Neural cell (in vitro differentiated cells): ENCODE measurements around the gene VPS41. TPM values are rescaled to one million over a fixed set of nuclear protein-coding genes. Genes with fewer than 3 reads are reported as not detected.

Experiments
- H2AFZ ChIP-seq: fragments of 200-600, 300-800 bp; sonication (generic), shearing (Covaris generic); 2 replicates; pipeline ENCODE4 v1.6.0; 2014; ENCODE audit warnings: low read depth, mild to moderate bottlenecking, antibody characterized with exemption, low read length, moderate library complexity
- H3F3A ChIP-seq: fragments of 200-600 bp; shearing (Covaris generic); 2 replicates; pipeline ENCODE4 v1.6.1; 2016; ENCODE audit warnings: mild to moderate bottlenecking, moderate library complexity, mixed read lengths, antibody characterized with exemption, low read length; ENCODE audit not compliant: insufficient read depth, poor library complexity, severe bottlenecking
- H3K27ac ChIP-seq: fragments of 200-600, 300-800 bp; sonication (generic), shearing (Covaris generic); 2 replicates; pipeline ENCODE4 v1.5.1; 2014; ENCODE audit warnings: mild to moderate bottlenecking, low read length, moderate library complexity
- H3K27me3 ChIP-seq: fragments of 300-800, 200-600 bp; sonication (generic), shearing (Covaris generic); 2 replicates; pipeline ENCODE4 v1.6.0; 2014; ENCODE audit warnings: mild to moderate bottlenecking, low read depth, low read length, moderate library complexity; ENCODE audit not compliant: insufficient read depth
- H3K36me3 ChIP-seq: fragments of 300-800, 200-600 bp; sonication (generic), shearing (Covaris generic); 2 replicates; pipeline ENCODE4 v1.5.1; 2014; ENCODE audit warnings: mild to moderate bottlenecking, antibody characterized with exemption, low read length, moderate library complexity; ENCODE audit not compliant: insufficient read depth
- H3K4me2 ChIP-seq: fragments of 300-800, 200-600 bp; sonication (generic), shearing (Covaris generic); 2 replicates; pipeline ENCODE4 v1.6.0; 2014; ENCODE audit warnings: mild to moderate bottlenecking, low read length
- H3K4me3 ChIP-seq: fragments of 300-800, 200-600 bp; sonication (generic), shearing (Covaris generic); 2 replicates; pipeline ENCODE4 v1.5.1; 2014; ENCODE audit warnings: mild to moderate bottlenecking, low read length, moderate library complexity
- H3K79me2 ChIP-seq: fragments of 200-600 bp; shearing (Covaris generic); replicated peaks from 2 replicates; pipeline ENCODE4 v1.6.0; 2014; ENCODE audit warnings: mild to moderate bottlenecking, low read length, moderate library complexity; ENCODE audit not compliant: insufficient read depth
- H3K9ac ChIP-seq: fragments of 300-800, 200-600 bp; sonication (generic), shearing (Covaris generic); 2 replicates; pipeline ENCODE4 v1.6.1; 2016; ENCODE audit warnings: mild to moderate bottlenecking, low read length, mixed read lengths
- H3K9me2 ChIP-seq: fragments of 200-600 bp; shearing (Covaris generic); 2 replicates; pipeline ENCODE4 v1.6.1; 2016; ENCODE audit warnings: mild to moderate bottlenecking, low read length, mixed read lengths; ENCODE audit not compliant: insufficient read depth
- H3K9me3 ChIP-seq: fragments of 200-600, 300-800 bp; sonication (generic), shearing (Covaris generic); 2 replicates; pipeline ENCODE4 v1.6.1; 2016; ENCODE audit warnings: mild to moderate bottlenecking, mixed run types, low read length, moderate library complexity, mixed read lengths
- H4K20me1 ChIP-seq: fragments of 200-600 bp; shearing (Covaris generic); 2 replicates; pipeline ENCODE4 v1.6.1; 2016; ENCODE audit warnings: mild to moderate bottlenecking, mixed run types; ENCODE audit not compliant: insufficient read depth
- EP300 ChIP-seq: fragments of 450-650 bp; conservative IDR thresholded peaks from 2 replicates; pipeline ENCODE4 v1.6.1; 2014; ENCODE audit warnings: antibody characterized with exemption, mild to moderate bottlenecking, moderate library complexity; ENCODE audit not compliant: poor library complexity, severe bottlenecking
- EZH2 ChIP-seq: fragments of 200-600, 300-800 bp; shearing (Covaris generic), sonication (generic); IDR thresholded peaks from 2 replicates; pipeline ENCODE4 v1.6.1; 2014; ENCODE audit warnings: antibody characterized with exemption, low read length, borderline replicate concordance, mild to moderate bottlenecking; ENCODE audit not compliant: insufficient read depth, poor library complexity, severe bottlenecking
- MXI1 ChIP-seq: fragments of 450-650 bp; conservative IDR thresholded peaks from 2 replicates; pipeline ENCODE4 v1.6.1; 2014; ENCODE audit warnings: antibody characterized with exemption, mild to moderate bottlenecking; ENCODE audit not compliant: poor library complexity, severe bottlenecking
- POLR2AphosphoS5 ChIP-seq: IDR thresholded peaks from 2 replicates; pipeline ENCODE4 v1.6.1; 2012
- RAD21 ChIP-seq: fragments of 450-650 bp; conservative IDR thresholded peaks from 2 replicates; pipeline ENCODE4 v1.6.1; 2014; ENCODE audit warnings: antibody characterized with exemption, mild to moderate bottlenecking, moderate library complexity
- SMC3 ChIP-seq: fragments of 450-650 bp; conservative IDR thresholded peaks from 2 replicates; pipeline ENCODE4 v1.6.1; 2014; ENCODE audit warnings: antibody characterized with exemption, mild to moderate bottlenecking, moderate library complexity; ENCODE audit not compliant: poor library complexity
- TAF1 ChIP-seq: IDR thresholded peaks from 2 replicates; pipeline ENCODE4 v1.6.1; 2012; ENCODE audit warnings: low read depth
- polyA plus RNA-seq: library from polyadenylated mRNA; depleted of rRNA; stranded (reverse); fragments of >200 nt; gene quantifications from 2 replicates; pipeline ENCODE4 v1.2.3, GENCODE V29; 2014
- TF ChIP-seq, protein P1 (sequence below): fragments of 450-650 bp; IDR thresholded peaks from 2 replicates; pipeline ENCODE4 v1.5.1; 2014; ENCODE audit warnings: antibody characterized with exemption, mild to moderate bottlenecking, moderate library complexity; ENCODE audit not compliant: poor library complexity, severe bottlenecking
- TF ChIP-seq, protein P2 (sequence below): IDR thresholded peaks from 2 replicates; pipeline ENCODE4 v1.6.1; 2012; ENCODE audit warnings: borderline replicate concordance

Gene VPS41
- polyA plus RNA-seq, 1 donor from 2014 or later: 64.0 TPM

DNA sequence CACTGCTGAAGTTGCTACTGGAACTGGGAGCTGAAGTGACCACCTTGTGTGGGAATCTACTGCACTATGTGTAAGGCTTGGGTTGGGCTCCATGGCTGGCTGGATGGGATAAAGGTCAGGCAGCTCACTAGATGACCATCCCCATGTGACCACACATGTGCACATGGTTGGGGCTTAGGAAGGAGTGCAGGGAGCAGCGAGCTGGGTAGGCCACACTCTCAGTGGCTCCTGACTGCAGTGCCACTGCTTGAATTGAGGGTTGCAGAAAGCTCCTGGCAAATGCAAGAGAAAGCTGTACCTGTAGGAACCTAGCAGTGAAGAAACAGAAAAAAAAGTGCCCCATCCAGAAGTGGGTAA lies 230.3 kb downstream of the VPS41 start:
- Histone ChIP-seq H3F3A (no peaks in the 10 kb centered on the region), H3K4me3 (no peak overlapping the region), H3K36me3 (no peaks in the 10 kb centered on the region), H3K9ac (no peak overlapping the region), H3K9me2 (no peaks in the 10 kb centered on the region), H3K9me3 (no peaks in the 10 kb centered on the region), H4K20me1 (no peaks in the 10 kb centered on the region), H3K27me3 (no peaks in the 10 kb centered on the region), H3K79me2 (no peaks in the 10 kb centered on the region), H3K27ac (no peak overlapping the region), H3K4me2 (no peak overlapping the region), H2AFZ (no peak overlapping the region)
- no peak for TF ChIP-seq SMC3
- no peak for TF ChIP-seq EZH2
- TF ChIP-seq, protein P1, sequence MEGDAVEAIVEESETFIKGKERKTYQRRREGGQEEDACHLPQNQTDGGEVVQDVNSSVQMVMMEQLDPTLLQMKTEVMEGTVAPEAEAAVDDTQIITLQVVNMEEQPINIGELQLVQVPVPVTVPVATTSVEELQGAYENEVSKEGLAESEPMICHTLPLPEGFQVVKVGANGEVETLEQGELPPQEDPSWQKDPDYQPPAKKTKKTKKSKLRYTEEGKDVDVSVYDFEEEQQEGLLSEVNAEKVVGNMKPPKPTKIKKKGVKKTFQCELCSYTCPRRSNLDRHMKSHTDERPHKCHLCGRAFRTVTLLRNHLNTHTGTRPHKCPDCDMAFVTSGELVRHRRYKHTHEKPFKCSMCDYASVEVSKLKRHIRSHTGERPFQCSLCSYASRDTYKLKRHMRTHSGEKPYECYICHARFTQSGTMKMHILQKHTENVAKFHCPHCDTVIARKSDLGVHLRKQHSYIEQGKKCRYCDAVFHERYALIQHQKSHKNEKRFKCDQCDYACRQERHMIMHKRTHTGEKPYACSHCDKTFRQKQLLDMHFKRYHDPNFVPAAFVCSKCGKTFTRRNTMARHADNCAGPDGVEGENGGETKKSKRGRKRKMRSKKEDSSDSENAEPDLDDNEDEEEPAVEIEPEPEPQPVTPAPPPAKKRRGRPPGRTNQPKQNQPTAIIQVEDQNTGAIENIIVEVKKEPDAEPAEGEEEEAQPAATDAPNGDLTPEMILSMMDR: no peak
- no peak for TF ChIP-seq MXI1
- TF ChIP-seq RAD21: no peak
- TF ChIP-seq POLR2AphosphoS5: no peak
- no peak for TF ChIP-seq EP300
- TF ChIP-seq, protein P2, sequence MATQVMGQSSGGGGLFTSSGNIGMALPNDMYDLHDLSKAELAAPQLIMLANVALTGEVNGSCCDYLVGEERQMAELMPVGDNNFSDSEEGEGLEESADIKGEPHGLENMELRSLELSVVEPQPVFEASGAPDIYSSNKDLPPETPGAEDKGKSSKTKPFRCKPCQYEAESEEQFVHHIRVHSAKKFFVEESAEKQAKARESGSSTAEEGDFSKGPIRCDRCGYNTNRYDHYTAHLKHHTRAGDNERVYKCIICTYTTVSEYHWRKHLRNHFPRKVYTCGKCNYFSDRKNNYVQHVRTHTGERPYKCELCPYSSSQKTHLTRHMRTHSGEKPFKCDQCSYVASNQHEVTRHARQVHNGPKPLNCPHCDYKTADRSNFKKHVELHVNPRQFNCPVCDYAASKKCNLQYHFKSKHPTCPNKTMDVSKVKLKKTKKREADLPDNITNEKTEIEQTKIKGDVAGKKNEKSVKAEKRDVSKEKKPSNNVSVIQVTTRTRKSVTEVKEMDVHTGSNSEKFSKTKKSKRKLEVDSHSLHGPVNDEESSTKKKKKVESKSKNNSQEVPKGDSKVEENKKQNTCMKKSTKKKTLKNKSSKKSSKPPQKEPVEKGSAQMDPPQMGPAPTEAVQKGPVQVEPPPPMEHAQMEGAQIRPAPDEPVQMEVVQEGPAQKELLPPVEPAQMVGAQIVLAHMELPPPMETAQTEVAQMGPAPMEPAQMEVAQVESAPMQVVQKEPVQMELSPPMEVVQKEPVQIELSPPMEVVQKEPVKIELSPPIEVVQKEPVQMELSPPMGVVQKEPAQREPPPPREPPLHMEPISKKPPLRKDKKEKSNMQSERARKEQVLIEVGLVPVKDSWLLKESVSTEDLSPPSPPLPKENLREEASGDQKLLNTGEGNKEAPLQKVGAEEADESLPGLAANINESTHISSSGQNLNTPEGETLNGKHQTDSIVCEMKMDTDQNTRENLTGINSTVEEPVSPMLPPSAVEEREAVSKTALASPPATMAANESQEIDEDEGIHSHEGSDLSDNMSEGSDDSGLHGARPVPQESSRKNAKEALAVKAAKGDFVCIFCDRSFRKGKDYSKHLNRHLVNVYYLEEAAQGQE: no peak
- TF ChIP-seq TAF1: no peak

DNA sequence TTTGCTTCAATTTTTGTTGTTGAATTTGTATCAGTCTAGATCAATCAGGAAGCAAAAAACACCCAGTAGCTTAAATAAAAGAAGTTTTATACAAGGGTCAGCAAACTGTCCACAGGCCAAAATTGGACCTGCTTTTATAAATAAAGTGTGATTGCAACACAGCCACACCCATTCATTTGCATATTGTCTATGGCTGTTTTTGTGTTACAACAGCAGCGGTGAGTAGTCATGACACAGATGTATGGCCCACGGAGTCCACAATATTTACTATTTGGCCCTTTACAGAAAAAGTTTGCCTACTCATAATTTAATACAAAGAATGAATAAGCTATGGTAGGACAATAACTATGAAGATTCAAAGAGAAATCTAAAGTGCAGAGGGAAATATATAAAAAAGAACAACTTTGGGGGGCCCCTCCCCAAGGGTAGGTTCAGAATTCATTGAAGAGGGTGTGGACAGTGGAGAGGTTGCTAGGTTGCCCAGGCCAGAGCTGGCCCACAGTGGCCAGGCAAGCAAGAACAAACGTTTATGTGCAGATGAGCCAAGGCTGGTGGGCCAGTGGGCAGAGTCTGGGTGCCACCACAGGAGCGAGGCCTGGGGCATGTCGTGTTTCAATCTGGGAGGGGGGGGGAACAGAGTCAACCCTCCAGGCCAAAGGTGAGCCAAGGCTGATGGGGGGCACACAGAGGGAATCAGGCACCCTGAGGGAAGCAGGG lies 230.9 kb downstream of the VPS41 start:
- no peaks in the 10 kb centered on the region for H3K9me3 ChIP-seq
- no peak overlapping the region for H3K27ac ChIP-seq
- H4K20me1 ChIP-seq: no peaks in the 10 kb centered on the region
- H3K27me3 ChIP-seq: no peaks in the 10 kb centered on the region
- H3K36me3 ChIP-seq: no peaks in the 10 kb centered on the region
- no peak overlapping the region for H3K4me3 ChIP-seq
- no peaks in the 10 kb centered on the region for H3K79me2 ChIP-seq
- no peak for TF ChIP-seq MXI1
- TF ChIP-seq SMC3: no peak
- no peaks in the 10 kb centered on the region for H3F3A ChIP-seq
- H3K4me2 ChIP-seq: no peak overlapping the region
- no peak overlapping the region for H3K9ac ChIP-seq
- no peaks in the 10 kb centered on the region for H3K9me2 ChIP-seq
- no peak overlapping the region for H2AFZ ChIP-seq
